ENCODE data around the gene OR52N2. TPM values are rescaled to one million over a fixed set of nuclear protein-coding genes. Genes with fewer than 3 reads are reported as not detected.

Gene OR52N2
- total RNA-seq: not detected in 2 replicates

GRCh38 chr11:5808500-5809121 is at the start of gene OR52N2:
Gene OR52N2, plus strand, starts transcription at chr11:5808924. Its CDS starts 11,412 bp downstream, at chr11:5820336.

GRCh38 chr11:5783255-5783654 is 25.5 kb upstream of the OR52N2 start, which contains the start of gene OR52N5:
Gene OR52N5, minus strand, starts transcription at chr11:5783355. Its CDS starts 4,721 bp downstream, at chr11:5778634.

GRCh38 chr11:5791165-5791564 is 17.6 kb upstream of the OR52N2 start, which contains the start of gene OR52N1:
Gene OR52N1, minus strand, starts transcription at chr11:5791265. Its CDS starts 2,449 bp downstream, at chr11:5788816.

GRCh38 chr11:5841797-5842196 is 33.1 kb downstream of the OR52N2 start, which contains the start of gene OR52E6:
Gene OR52E6, minus strand, starts transcription at chr11:5841897. Its CDS starts 0 bp downstream, at chr11:5841897.

GRCh38 chr11:5857590-5857989 is 48.9 kb downstream of the OR52N2 start, which contains the start of gene OR52E8:
Gene OR52E8, minus strand, starts transcription at chr11:5857690. Its CDS starts 0 bp downstream, at chr11:5857690.

Other genes starting within 250 kb of the OR52N2 start
- gene OR52B6, start 228.0 kb upstream of the OR52N2 start, total RNA-seq: not detected in 2 replicates
- gene TRIM6, start 212.3 kb upstream of the OR52N2 start, total RNA-seq: 2.5 and 3.8 TPM in 2 replicates
- 19.4 and 23.1 TPM in 2 replicates for gene TRIM34, start 183.9 kb upstream of the OR52N2 start, total RNA-seq
- 37.8 and 45.6 TPM in 2 replicates for gene TRIM5, start 123.8 kb upstream of the OR52N2 start, total RNA-seq
- 151 and 208 TPM in 2 replicates for gene TRIM22, start 119.1 kb upstream of the OR52N2 start, total RNA-seq
- gene OR56B1, start 72.5 kb upstream of the OR52N2 start, total RNA-seq: under 0.01 TPM in 1 of 2 replicates, not detected in the other
- gene OR52N4, start 54.7 kb upstream of the OR52N2 start, total RNA-seq: 0.17 TPM in 1 of 2 replicates, not detected in the other
- gene OR52N5, start 25.6 kb upstream of the OR52N2 start, total RNA-seq: not detected in 2 replicates
- not detected in 2 replicates for gene OR52N1, start 17.7 kb upstream of the OR52N2 start, total RNA-seq
- not detected in 2 replicates for gene OR52E6, start 33.0 kb downstream of the OR52N2 start, total RNA-seq
- not detected in 2 replicates for gene OR52E8, start 48.8 kb downstream of the OR52N2 start, total RNA-seq
- not detected in 2 replicates for gene OR52E4, start 71.7 kb downstream of the OR52N2 start, total RNA-seq
- gene OR52E5, start 84.3 kb downstream of the OR52N2 start, total RNA-seq: not detected in 2 replicates
- gene OR56A3, start 133.3 kb downstream of the OR52N2 start, total RNA-seq: not detected in 2 replicates
- not detected in 2 replicates for gene OR56A5, start 159.6 kb downstream of the OR52N2 start, total RNA-seq
- not detected in 2 replicates for gene OR52L1, start 178.1 kb downstream of the OR52N2 start, total RNA-seq
- gene OR56A4, start 198.0 kb downstream of the OR52N2 start, total RNA-seq: not detected in 2 replicates
- gene OR56A1, start 221.8 kb downstream of the OR52N2 start, total RNA-seq: under 0.01 TPM in 1 of 2 replicates, not detected in the other

All from bronchial smooth muscle cell (primary cell).